Progenitor cell of endocrine pancreas (in vitro differentiated cells): Measurements from ENCODE around the gene C10orf53. TPM values are rescaled to one million over a fixed set of nuclear protein-coding genes. Genes with fewer than 3 reads are reported as not detected.
"Not testable (repeated sequence)": the region's sequence is repeated elsewhere in the genome, so short reads cannot be mapped to it uniquely, and the experiment has no call there.

Experiments
- DNase-seq: peaks from one replicate; pipeline ENCODE4 v3.0.0; 2021; ENCODE audit warnings: low spot score; ENCODE audit not compliant: unreplicated experiment
- H3K27ac Mint-ChIP-seq: 2 replicates; pipeline ENCODE4 v1.8.0; 2021; ENCODE audit warnings: mild to moderate bottlenecking, moderate library complexity, mixed read lengths
- H3K27me3 Mint-ChIP-seq: 2 replicates; pipeline ENCODE4 v1.8.0; 2021; ENCODE audit warnings: mixed read lengths
- H3K36me3 Mint-ChIP-seq: 2 replicates; pipeline ENCODE4 v1.8.0; 2022; ENCODE audit warnings: mixed read lengths; ENCODE audit not compliant: insufficient read depth
- H3K4me1 Mint-ChIP-seq: 2 replicates; pipeline ENCODE4 v1.8.0; 2021; ENCODE audit warnings: low read depth, mixed read lengths
- H3K4me3 Mint-ChIP-seq: 2 replicates; pipeline ENCODE4 v1.8.0; 2021; ENCODE audit warnings: low read depth, mild to moderate bottlenecking, moderate library complexity, mixed read lengths
- H3K9me3 Mint-ChIP-seq: 2 replicates; pipeline ENCODE4 v1.8.0; 2021; ENCODE audit warnings: low read depth, mixed read lengths
- total RNA-seq: library from RNA; stranded (reverse); gene quantifications from 2 replicates; pipeline ENCODE4 v1.2.1, GENCODE V29; 2021
- TF ChIP-seq, protein P1 (sequence below): fragments of 200-600 bp; sonication (generic); IDR thresholded peaks from one replicate; pipeline ENCODE4 v1.5.0; 2021; ENCODE audit warnings: antibody characterized with exemption, mild to moderate bottlenecking; ENCODE audit not compliant: unreplicated experiment

Gene C10orf53
- total RNA-seq, 1 donor from 2014 or later, result not detected

DNA sequence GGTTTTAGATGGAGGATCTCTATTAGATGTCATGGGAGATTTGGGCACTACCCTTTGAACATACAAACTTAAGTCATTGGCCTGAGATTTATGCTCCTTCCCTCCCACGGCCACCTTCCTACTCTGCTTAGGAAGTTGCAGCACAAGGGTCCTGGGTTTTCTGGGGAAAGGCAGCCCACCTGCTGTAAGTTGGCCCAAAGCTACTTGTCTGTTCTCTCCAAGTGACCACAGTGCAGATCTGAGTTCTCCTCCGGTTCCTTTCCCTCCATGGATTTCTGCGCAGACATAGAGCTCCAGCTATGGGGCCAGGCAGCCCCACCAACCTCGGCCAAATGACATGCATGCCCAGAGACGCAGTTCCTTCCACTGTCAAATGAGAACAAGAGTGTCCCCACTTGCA is 12.8 kb upstream of the C10orf53 start:
- Mint-ChIP-seq H3K36me3 (no peaks in the 10 kb centered on the region), H3K27ac (peak overlapping the region; percentile 63), H3K9me3 (peaks cover 7% of the 10 kb centered on the region), H3K4me3 (no peak overlapping the region), H3K4me1 (no peaks in the 10 kb centered on the region), H3K27me3 (peaks cover 52% of the 10 kb centered on the region)
- TF ChIP-seq, protein P1, sequence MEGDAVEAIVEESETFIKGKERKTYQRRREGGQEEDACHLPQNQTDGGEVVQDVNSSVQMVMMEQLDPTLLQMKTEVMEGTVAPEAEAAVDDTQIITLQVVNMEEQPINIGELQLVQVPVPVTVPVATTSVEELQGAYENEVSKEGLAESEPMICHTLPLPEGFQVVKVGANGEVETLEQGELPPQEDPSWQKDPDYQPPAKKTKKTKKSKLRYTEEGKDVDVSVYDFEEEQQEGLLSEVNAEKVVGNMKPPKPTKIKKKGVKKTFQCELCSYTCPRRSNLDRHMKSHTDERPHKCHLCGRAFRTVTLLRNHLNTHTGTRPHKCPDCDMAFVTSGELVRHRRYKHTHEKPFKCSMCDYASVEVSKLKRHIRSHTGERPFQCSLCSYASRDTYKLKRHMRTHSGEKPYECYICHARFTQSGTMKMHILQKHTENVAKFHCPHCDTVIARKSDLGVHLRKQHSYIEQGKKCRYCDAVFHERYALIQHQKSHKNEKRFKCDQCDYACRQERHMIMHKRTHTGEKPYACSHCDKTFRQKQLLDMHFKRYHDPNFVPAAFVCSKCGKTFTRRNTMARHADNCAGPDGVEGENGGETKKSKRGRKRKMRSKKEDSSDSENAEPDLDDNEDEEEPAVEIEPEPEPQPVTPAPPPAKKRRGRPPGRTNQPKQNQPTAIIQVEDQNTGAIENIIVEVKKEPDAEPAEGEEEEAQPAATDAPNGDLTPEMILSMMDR, result no peak
- DNase-seq, result no peak

- TF ChIP-seq, protein P1, result no peak
- Mint-ChIP-seq H3K4me3 (no peak overlapping the region), H3K4me1 (no peaks in the 10 kb centered on the region), H3K36me3 (no peaks in the 10 kb centered on the region), H3K9me3 (peaks cover 7% of the 10 kb centered on the region), H3K27ac (no peak overlapping the region), H3K27me3 (peaks cover 59% of the 10 kb centered on the region)
- DNase-seq, result no peak
Observed at GRCh38 chr10:49667991-49668390, 11.5 kb upstream of the C10orf53 start.

GRCh38 chr10:49668684-49669083 is 10.8 kb upstream of the C10orf53 start:
- no peaks in the 10 kb centered on the region for H3K36me3 Mint-ChIP-seq
- H3K4me3 Mint-ChIP-seq, result no peak overlapping the region
- no peak for DNase-seq
- TF ChIP-seq, protein P1, result no peak
- H3K9me3 Mint-ChIP-seq, result peaks cover 7% of the 10 kb centered on the region
- no peaks in the 10 kb centered on the region for H3K4me1 Mint-ChIP-seq
- no peak overlapping the region for H3K27ac Mint-ChIP-seq
- peaks cover 66% of the 10 kb centered on the region for H3K27me3 Mint-ChIP-seq

- Mint-ChIP-seq H3K27ac (peak overlapping the region; percentile 69), H3K4me3 (peak overlapping the region; percentile 61), H3K27me3 (peaks cover 78% of the 10 kb centered on the region), H3K9me3 (peaks cover 11% of the 10 kb centered on the region), H3K36me3 (no peaks in the 10 kb centered on the region), H3K4me1 (peaks cover 4% of the 10 kb centered on the region)
- DNase-seq, result no peak
- TF ChIP-seq, protein P1, result no peak
Observed at GRCh38 chr10:49678827-49679479, 498 bp upstream of the C10orf53 start.

- H3K27me3 Mint-ChIP-seq, result peaks cover 48% of the 10 kb centered on the region
- H3K4me1 Mint-ChIP-seq, H3K4me3 Mint-ChIP-seq, H3K27ac Mint-ChIP-seq, H3K36me3 Mint-ChIP-seq, H3K9me3 Mint-ChIP-seq, DNase-seq: not testable (repeated sequence)
Observed at GRCh38 chr10:49682449-49682848, 3.0 kb downstream of the C10orf53 start.

DNA sequence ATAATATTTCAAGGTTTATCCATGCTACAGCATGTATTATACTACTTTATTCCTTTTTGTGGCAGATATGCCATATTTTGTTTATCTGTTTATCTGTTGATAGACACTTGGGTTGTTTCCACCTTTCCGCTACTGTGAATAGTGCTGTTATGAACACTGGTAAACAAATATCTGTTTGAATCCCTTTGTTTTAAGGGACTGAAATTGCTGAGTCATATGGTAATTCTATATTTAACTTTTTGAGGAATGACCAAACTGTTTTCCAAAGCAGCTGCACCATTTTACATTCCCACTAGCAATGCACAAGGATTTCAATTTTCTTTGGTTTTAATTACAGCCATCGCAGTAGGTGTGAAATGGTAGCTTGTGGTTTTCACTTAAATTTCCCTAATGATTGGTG is 3.4 kb downstream of the C10orf53 start:
- H3K4me3 Mint-ChIP-seq, result no peak overlapping the region

More for the DNA sequence above, 3.4 kb downstream of the C10orf53 start:
- Mint-ChIP-seq H3K36me3 (no peaks in the 10 kb centered on the region), H3K9me3 (peaks cover 5% of the 10 kb centered on the region), H3K4me1 (peaks cover 4% of the 10 kb centered on the region), H3K27me3 (peaks cover 48% of the 10 kb centered on the region), H3K27ac (no peak overlapping the region)
- TF ChIP-seq, protein P1, result no peak
- DNase-seq, result no peak
